ENCODE data around the gene GBE1.

Gene GBE1

DNA sequence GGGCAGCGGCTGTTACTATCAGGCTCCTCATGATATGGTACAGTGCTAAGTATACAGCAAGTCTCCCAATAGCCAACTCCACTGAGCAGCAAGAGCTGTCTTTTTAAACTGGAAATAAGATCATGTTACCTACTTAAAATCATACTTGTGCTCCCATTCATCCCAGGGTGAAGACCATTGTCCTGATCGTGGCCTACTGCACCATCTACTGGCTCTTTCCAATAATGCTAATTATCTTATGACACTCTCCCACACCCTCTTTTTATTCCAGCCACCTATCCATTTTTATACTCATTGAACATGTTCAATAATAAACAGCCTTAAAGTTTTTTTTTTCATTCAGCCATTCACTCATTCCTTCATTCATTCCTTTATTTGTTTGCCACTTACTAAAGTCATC, 117.7 kb downstream of the GBE1 start:
- Histone ChIP-seq H2AFZ (ENCODE audit: low read depth, low read length, severe bottlenecking) (no peak overlapping the region), H3K4me2 (ENCODE audit: low read depth, low read length, poor library complexity, severe bottlenecking) (no peak overlapping the region), H3K27me3 (ENCODE audit: low read length) (no peaks in the 10 kb centered on the region), H3K27ac (ENCODE audit: low read depth, low read length) (no peak overlapping the region), H3K36me3 (ENCODE audit: low read length) (no peaks in the 10 kb centered on the region), H3K9ac (ENCODE audit: low read length) (no peak overlapping the region), H3K9me2 (replicated peaks; ENCODE audit: insufficient read depth, low read length) (no peaks in the 10 kb centered on the region), H3K79me2 (ENCODE audit: insufficient read depth, low read length) (no peaks in the 10 kb centered on the region), H3K4me3 (ENCODE audit: insufficient read depth, low read length, poor library complexity, severe bottlenecking) (no peak overlapping the region), H3F3A (ENCODE audit: insufficient read depth) (no peaks in the 10 kb centered on the region), H3K9me3 (ENCODE audit: insufficient read depth, low read length) (no peaks in the 10 kb centered on the region), H4K20me1 (ENCODE audit: low read depth, low read length) (no peaks in the 10 kb centered on the region)
- TF ChIP-seq, protein P1, sequence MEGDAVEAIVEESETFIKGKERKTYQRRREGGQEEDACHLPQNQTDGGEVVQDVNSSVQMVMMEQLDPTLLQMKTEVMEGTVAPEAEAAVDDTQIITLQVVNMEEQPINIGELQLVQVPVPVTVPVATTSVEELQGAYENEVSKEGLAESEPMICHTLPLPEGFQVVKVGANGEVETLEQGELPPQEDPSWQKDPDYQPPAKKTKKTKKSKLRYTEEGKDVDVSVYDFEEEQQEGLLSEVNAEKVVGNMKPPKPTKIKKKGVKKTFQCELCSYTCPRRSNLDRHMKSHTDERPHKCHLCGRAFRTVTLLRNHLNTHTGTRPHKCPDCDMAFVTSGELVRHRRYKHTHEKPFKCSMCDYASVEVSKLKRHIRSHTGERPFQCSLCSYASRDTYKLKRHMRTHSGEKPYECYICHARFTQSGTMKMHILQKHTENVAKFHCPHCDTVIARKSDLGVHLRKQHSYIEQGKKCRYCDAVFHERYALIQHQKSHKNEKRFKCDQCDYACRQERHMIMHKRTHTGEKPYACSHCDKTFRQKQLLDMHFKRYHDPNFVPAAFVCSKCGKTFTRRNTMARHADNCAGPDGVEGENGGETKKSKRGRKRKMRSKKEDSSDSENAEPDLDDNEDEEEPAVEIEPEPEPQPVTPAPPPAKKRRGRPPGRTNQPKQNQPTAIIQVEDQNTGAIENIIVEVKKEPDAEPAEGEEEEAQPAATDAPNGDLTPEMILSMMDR (IDR thresholded peaks at IDR 0.05; ENCODE audit: insufficient read depth, low read length, poor library complexity, severe bottlenecking), result no peak
- TF ChIP-seq EZH2phosphoT487 (conservative IDR thresholded peaks at IDR 0.05; ENCODE audit: low read length), result no peak

DNA sequence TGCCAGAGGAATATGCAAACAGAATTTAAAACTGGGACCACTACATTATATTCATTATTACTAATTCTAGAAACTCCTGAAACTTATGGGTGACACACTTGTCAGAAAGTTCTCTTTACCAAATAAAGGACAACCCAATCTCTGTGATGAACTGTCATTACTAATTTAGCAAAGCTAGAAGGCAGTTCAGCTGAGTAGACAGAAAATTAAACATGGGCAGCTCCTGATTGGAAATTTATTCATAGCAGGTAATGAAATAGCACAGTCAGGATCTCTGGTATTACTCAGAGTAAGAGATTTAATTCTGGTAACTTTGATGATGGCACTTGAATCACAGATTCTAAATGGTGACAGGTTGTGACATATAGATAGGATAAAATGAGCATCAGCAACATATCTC, 123.0 kb downstream of the GBE1 start:
- H3K27me3 ChIP-seq (ENCODE audit: low read length), result no peaks in the 10 kb centered on the region
- H3K4me2 ChIP-seq (ENCODE audit: low read depth, low read length, poor library complexity, severe bottlenecking), result no peak overlapping the region
- no peaks in the 10 kb centered on the region for H3K36me3 ChIP-seq (ENCODE audit: low read length)
- no peak overlapping the region for H3K4me3 ChIP-seq (ENCODE audit: insufficient read depth, low read length, poor library complexity, severe bottlenecking)
- no peaks in the 10 kb centered on the region for H3K79me2 ChIP-seq (ENCODE audit: insufficient read depth, low read length)
- TF ChIP-seq, protein P1 (IDR thresholded peaks at IDR 0.05; ENCODE audit: insufficient read depth, low read length, poor library complexity, severe bottlenecking), result no peak
- no peak for TF ChIP-seq EZH2phosphoT487 (conservative IDR thresholded peaks at IDR 0.05; ENCODE audit: low read length)
- no peaks in the 10 kb centered on the region for H4K20me1 ChIP-seq (ENCODE audit: low read depth, low read length)
- H3F3A ChIP-seq (ENCODE audit: insufficient read depth), result no peaks in the 10 kb centered on the region
- H3K9me2 ChIP-seq (replicated peaks; ENCODE audit: insufficient read depth, low read length), result no peaks in the 10 kb centered on the region
- H3K27ac ChIP-seq (ENCODE audit: low read depth, low read length), result no peak overlapping the region
- H3K9me3 ChIP-seq (ENCODE audit: insufficient read depth, low read length), result no peaks in the 10 kb centered on the region
- no peak overlapping the region for H3K9ac ChIP-seq (ENCODE audit: low read length)
- no peak overlapping the region for H2AFZ ChIP-seq (ENCODE audit: low read depth, low read length, severe bottlenecking)

DNA sequence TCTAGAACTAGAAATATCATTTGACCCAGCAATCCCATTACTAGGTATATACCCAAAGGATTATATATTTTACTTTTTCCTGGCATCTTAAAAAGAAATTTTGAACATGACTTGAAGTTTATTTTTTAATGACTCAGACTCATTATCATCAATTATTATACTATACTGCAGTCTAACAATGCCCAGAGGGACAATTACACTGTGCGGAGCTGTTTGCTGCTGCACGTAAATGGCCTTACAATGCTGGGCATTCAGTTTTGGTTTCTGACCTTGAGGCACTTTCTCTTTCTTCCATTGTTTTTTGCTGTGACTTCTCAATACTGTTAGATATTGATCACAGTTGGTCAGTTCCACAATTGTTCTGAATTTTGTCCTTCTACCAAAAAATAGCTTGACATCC, 128.8 kb downstream of the GBE1 start:
- Histone ChIP-seq H3K9me2 (replicated peaks; ENCODE audit: insufficient read depth, low read length) (no peaks in the 10 kb centered on the region), H3K4me3 (ENCODE audit: insufficient read depth, low read length, poor library complexity, severe bottlenecking) (no peak overlapping the region), H3F3A (ENCODE audit: insufficient read depth) (no peaks in the 10 kb centered on the region), H3K9me3 (ENCODE audit: insufficient read depth, low read length) (no peaks in the 10 kb centered on the region), H3K9ac (ENCODE audit: low read length) (no peak overlapping the region), H2AFZ (ENCODE audit: low read depth, low read length, severe bottlenecking) (no peak overlapping the region), H3K27ac (ENCODE audit: low read depth, low read length) (no peak overlapping the region), H3K79me2 (ENCODE audit: insufficient read depth, low read length) (no peaks in the 10 kb centered on the region), H3K36me3 (ENCODE audit: low read length) (no peaks in the 10 kb centered on the region), H4K20me1 (ENCODE audit: low read depth, low read length) (no peaks in the 10 kb centered on the region), H3K4me2 (ENCODE audit: low read depth, low read length, poor library complexity, severe bottlenecking) (no peak overlapping the region), H3K27me3 (ENCODE audit: low read length) (no peaks in the 10 kb centered on the region)
- TF ChIP-seq, protein P1 (IDR thresholded peaks at IDR 0.05; ENCODE audit: insufficient read depth, low read length, poor library complexity, severe bottlenecking), result no peak
- no peak for TF ChIP-seq EZH2phosphoT487 (conservative IDR thresholded peaks at IDR 0.05; ENCODE audit: low read length)

Data from SU-DHL-6 (cell line).